Kidney tubule cell (primary cell): Measurements from ENCODE around the gene RNF225.
"Not testable (repeated sequence)": the region's sequence is repeated elsewhere in the genome, so short reads cannot be mapped to it uniquely, and the experiment has no call there.

Experiments used
- DNase-seq: peaks from one replicate; pipeline ENCODE4 v3.0.0-alpha.2; 2018; ENCODE audit warnings: low spot score

Gene RNF225

DNA sequence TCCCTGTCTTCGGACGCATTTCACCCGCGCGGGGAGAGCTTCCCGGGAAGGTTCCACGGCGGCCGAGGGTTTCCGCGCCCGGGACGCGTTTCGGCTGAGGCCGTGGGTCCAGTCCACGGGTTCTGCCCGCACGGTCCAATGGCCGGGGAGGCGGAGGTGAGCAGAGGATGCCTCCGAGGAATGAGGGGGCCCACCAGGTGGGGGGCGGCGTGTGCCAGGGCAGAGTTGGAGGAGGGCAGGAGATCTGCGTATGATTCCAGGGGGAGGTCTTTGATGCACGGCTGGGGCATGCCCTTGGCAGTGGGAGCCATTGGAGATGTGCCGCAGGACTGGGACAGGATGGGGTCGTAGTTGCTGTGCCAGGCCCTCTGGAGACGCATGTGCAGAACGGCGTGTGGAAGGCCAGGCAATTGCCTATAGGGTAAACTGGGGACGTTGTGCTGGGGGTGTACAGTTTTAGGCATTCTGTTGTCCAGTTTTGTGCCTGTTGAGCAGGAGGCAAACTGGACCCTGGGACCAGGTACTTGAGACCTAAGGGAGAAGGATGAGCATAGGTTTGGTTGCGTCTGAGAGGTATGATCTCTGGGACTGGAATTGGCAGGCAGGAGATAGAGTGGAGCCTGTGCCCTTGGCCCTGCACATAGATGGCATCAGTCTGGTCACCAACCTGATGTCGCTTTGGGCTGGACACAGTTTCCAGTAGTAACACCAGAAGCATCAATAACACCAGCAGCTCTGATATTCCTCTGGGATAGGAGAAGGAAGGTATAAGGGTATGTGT, 13.7 kb downstream of the RNF225 start:
- peak; percentile 44 for DNase-seq

DNA sequence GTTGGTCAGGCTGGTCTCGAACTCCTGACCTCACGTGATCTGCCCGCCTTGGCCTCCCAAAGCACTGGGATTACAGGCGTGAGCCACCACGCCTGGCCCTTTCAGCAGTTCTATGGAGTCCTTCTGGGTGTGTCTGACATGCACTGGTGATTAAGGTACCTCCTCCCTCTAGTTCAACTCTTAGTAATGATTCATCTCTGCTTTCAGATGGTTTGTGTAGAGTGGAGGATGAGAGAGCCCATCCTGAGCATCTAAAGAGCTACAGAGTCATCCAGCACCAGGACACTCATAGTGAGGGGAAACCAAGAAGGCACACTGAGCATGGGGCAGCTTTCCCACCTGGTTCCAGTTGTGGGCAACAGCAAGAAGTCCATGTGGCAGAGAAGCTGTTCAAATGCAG, 21.1 kb downstream of the RNF225 start:
- no peak for DNase-seq

DNA sequence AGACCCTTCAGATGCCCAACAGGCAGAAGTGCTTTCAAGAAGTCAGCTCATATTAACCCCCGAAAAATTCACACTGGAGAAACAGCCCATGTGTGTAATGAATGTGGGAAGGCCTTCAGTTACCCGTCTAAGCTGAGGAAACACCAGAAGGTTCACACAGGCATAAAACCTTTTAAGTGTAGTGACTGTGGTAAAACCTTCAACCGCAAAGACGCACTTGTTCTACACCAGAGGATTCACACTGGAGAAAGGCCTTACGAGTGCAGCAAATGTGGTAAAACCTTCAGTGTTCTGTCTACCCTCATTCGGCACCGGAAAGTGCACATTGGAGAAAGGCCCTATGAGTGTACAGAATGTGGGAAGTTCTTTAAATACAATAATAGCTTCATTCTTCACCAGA, 21.6 kb downstream of the RNF225 start:
- DNase-seq = no peak

DNA sequence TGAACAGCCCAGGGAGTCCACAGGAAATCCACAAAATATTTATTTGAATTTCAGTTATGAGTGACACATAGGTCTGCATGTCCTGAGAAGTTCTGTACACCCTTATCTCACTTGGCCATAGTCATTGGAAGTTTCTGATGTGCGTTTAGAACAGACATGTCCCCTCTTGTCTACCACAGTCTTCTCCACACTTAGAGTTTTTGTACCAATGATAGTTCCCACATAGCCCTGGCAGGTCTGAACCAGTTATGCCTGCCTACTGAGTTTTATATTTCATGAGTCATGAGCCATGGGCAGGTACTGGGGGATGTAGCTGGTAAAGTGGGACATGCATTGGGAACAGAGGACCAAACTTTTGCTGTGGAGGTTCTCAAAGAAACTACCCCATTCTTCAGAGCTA, 33.2 kb downstream of the RNF225 start:
- no peak for DNase-seq

DNA sequence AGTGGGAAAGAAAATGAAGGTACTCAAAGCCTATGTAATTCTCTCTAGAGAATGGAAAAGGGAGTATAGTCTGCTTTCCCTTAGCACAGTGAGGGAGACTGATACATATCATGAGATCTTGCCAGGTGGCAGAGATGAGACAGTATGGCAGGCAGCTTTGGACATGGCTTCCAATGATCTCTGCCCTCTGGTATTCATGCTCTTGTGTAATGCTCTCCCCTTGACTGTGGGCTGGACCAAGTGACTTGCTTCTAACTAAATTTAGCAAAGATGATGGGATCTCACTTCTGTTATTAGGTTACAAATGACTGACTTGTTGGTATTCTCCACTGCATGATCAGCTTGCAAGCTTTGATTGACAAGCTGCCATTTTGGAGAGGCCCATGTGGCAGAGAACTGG, 34.3 kb downstream of the RNF225 start:
- no peak for DNase-seq

DNA sequence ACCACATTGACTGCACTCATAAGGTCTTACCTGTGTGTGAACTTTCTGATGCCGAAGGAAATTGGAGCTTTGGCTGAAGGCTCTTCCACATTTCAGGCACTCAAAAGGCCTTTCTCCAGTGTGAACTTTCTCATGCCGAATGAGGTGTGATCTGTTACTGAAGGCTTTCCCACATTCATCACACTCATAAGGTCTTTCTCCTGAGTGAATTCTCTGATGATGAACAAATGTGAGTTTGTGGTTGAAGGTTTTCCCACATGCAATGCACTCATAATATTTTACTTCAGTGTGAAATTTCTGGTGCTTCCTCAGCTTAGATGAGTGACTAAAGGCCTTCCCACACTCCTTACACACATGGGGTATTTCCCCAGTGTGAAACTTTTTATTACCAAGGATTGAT, 38.8 kb downstream of the RNF225 start:
- DNase-seq = no peak

DNA sequence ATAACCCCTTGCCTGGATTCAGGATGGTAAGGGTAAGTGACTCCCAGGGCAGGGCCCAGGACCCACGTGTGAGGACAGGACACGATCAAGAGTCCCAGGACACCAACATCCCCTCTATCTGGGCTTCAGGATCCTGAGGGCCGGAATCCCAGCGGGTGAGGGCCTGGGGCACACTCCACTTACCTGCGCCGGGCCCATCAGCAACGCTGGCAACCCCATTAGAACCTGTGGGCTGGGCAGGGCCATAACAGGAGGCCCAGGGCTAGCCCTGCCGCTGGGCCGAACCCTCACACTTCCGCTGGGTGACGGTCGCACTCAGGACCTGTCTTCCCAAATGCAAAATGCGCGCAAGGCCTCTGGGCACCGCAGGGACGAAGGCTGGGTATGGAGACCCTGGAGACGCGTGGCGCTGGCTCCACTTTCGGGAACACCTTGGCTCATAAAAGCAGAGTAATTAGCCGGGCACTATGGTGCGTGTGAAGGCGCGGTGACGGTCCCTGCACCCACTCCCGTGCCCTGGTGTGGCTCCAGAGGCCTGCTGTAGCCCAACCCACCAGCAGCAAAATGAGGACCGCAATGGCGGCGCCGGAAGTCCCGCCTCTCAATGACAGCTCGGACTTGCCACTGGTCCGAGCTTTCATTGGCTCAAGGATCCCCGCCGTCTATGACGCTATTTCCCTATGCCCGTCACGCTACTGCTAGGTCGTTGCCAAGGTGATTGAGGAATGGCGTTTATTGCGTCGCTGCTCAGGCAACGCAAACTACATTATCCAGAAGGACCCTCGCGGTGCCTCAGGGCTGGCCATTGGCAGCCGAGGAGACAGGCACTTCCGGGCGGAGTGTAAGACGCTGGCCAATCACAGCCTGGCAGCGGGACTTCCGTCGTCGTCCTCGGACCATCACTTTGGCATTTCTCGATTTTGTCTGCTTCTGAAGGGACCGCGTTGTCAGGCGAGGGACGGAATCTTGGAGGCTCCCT, 44.4 kb downstream of the RNF225 start, which contains the start of gene ZNF132:
Gene ZNF132, minus strand, starts transcription at position 578 of the 979 bp plus-strand sequence. Its CDS starts 332 bp downstream, at position 246.
- peak; percentile 97 for DNase-seq

DNA sequence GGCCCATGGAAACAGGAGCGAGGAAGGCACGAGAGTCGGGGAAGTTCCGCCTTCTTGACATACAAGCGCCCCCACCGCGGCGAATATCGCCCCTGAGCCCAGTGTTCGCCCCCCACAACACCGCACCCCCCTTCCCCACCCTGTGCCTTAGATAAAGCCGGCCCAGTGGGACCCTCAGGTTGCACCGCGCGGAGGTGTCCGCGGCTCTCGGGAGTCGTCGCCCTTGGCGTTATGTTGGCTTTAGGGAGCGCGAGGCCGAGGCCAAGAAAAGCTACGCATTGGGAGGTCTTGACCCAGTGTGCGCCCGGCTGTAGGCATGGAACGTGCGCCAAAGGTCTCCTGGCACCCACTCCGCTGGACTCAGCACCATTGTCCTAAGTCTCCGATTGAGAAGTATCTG, 45.1 kb downstream of the RNF225 start:
- no peak for DNase-seq

DNA sequence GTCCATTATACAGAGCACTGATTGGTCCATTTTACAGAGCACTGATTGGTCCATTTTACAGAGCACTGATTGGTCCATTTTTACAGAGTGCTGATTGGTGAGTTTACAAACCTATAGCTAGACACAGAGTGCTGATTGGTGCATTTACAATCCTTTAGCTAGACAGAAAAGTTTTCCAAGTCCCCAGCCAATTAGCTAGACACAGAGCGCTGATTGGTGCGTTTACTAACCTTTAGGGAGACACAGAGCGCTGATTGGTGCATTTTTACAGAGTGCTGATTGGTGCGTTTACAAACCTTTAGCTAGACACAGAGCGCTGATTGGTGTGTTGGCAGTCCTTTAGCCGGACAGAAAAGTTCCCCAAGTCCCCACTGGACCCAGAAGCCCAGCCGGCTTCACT, 47.5 kb downstream of the RNF225 start:
- not testable (repeated sequence) for DNase-seq
